ENCODE measurements around the gene MLH1.

The MLH1 gene

DNA sequence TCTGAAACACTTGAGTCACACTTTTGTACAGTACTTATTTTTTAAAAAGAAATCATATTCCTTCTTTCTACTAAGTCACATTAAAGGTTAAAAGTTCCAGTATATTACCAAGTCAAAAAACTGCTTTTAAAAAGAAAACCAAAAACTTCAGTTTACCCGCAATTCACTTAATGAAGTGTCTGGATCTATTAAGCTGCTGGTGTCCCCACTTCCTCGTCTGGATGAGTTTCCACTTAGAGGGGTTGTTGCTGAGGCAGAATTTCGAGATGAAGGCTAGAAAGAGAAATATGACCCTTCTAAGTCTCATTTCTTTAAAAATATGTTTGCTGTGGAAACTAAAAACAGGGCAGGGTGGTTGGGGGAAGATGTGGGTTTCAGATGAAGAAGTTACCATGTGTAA is 101.3 kb downstream of the MLH1 start:
- no peaks in the 10 kb centered on the region for H3K79me2 ChIP-seq (ENCODE audit: low read length)
- no peaks in the 10 kb centered on the region for H3F3A ChIP-seq (ENCODE audit: insufficient read depth, low read length)
- no peak for DNase-seq
- H3K4me1 ChIP-seq (ENCODE audit: low read length), result no peaks in the 10 kb centered on the region
- 0 out of 2 replicates have a peak, but pooled peaks cover 3% of the 10 kb centered on the region for H3K36me3 ChIP-seq (replicated peaks; ENCODE audit: insufficient read depth, low read length)
- no peaks in the 10 kb centered on the region for H3K27me3 ChIP-seq (replicated peaks; ENCODE audit: insufficient read depth, low read length)
- TF ChIP-seq EZH2 (optimal IDR thresholded peaks at IDR 0.05; ENCODE audit: low read depth, low read length), result no peak
- TF ChIP-seq, protein P1, sequence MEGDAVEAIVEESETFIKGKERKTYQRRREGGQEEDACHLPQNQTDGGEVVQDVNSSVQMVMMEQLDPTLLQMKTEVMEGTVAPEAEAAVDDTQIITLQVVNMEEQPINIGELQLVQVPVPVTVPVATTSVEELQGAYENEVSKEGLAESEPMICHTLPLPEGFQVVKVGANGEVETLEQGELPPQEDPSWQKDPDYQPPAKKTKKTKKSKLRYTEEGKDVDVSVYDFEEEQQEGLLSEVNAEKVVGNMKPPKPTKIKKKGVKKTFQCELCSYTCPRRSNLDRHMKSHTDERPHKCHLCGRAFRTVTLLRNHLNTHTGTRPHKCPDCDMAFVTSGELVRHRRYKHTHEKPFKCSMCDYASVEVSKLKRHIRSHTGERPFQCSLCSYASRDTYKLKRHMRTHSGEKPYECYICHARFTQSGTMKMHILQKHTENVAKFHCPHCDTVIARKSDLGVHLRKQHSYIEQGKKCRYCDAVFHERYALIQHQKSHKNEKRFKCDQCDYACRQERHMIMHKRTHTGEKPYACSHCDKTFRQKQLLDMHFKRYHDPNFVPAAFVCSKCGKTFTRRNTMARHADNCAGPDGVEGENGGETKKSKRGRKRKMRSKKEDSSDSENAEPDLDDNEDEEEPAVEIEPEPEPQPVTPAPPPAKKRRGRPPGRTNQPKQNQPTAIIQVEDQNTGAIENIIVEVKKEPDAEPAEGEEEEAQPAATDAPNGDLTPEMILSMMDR (IDR thresholded peaks at IDR 0.05; ENCODE audit: low read length), result no peak
- TF ChIP-seq EZH2phosphoT487 (IDR thresholded peaks at IDR 0.05; ENCODE audit: low read length), result no peak
- no peak overlapping the region for H3K27ac ChIP-seq (ENCODE audit: low read length)
- H4K20me1 ChIP-seq (ENCODE audit: insufficient read depth, low read length), result no peaks in the 10 kb centered on the region
- no peak overlapping the region for H3K4me3 ChIP-seq (ENCODE audit: low read length)
- no peak overlapping the region for H3K4me2 ChIP-seq (ENCODE audit: low read depth, low read length)
- no peak overlapping the region for H3K9ac ChIP-seq (ENCODE audit: low read length)
- no peaks in the 10 kb centered on the region for H3K9me3 ChIP-seq (replicated peaks; ENCODE audit: insufficient read depth, low read length)
- no peak overlapping the region for H2AFZ ChIP-seq (ENCODE audit: low read length)
- H3K9me2 ChIP-seq (replicated peaks; ENCODE audit: insufficient read depth, low read length), result no peaks in the 10 kb centered on the region

DNA sequence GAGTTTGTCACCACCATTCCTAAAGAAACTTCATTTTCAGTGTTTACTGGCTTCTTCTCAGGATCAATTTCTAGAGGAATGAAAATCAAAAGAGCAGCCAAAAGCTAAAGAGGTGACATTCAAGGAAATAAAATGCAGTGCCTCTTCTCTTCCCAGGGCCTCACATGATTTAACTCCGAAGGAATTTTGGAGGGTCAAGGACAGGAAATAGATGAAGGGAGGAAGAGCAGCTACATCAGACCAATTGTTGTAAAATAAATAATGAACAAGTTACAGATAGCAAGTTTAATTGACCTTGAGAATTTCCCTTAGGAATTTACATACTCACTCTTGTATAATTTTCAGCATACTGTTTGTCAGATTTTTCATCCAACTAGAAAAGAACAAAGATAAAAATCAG is 103.0 kb downstream of the MLH1 start:
- H3F3A ChIP-seq (ENCODE audit: insufficient read depth, low read length), result no peaks in the 10 kb centered on the region
- TF ChIP-seq EZH2 (optimal IDR thresholded peaks at IDR 0.05; ENCODE audit: low read depth, low read length) (no peak), EZH2phosphoT487 (IDR thresholded peaks at IDR 0.05; ENCODE audit: low read length) (no peak)
- TF ChIP-seq, protein P1 (IDR thresholded peaks at IDR 0.05; ENCODE audit: low read length), result no peak
- no peak overlapping the region for H3K4me3 ChIP-seq (ENCODE audit: low read length)
- no peaks in the 10 kb centered on the region for H3K9me2 ChIP-seq (replicated peaks; ENCODE audit: insufficient read depth, low read length)
- no peak overlapping the region for H3K27ac ChIP-seq (ENCODE audit: low read length)
- H2AFZ ChIP-seq (ENCODE audit: low read length), result no peak overlapping the region
- no peak overlapping the region for H3K4me2 ChIP-seq (ENCODE audit: low read depth, low read length)
- H3K9ac ChIP-seq (ENCODE audit: low read length), result no peak overlapping the region
- H3K4me1 ChIP-seq (ENCODE audit: low read length), result no peaks in the 10 kb centered on the region
- no peaks in the 10 kb centered on the region for H3K79me2 ChIP-seq (ENCODE audit: low read length)
- no peak for DNase-seq
- H3K27me3 ChIP-seq (replicated peaks; ENCODE audit: insufficient read depth, low read length), result no peaks in the 10 kb centered on the region
- no peaks in the 10 kb centered on the region for H4K20me1 ChIP-seq (ENCODE audit: insufficient read depth, low read length)
- H3K36me3 ChIP-seq (replicated peaks; ENCODE audit: insufficient read depth, low read length), result 0 out of 2 replicates have a peak, but pooled peaks cover 3% of the 10 kb centered on the region
- no peaks in the 10 kb centered on the region for H3K9me3 ChIP-seq (replicated peaks; ENCODE audit: insufficient read depth, low read length)

- no peak for DNase-seq
- 0 out of 2 replicates have a peak, but pooled peaks cover 3% of the 10 kb centered on the region for H3K36me3 ChIP-seq (replicated peaks; ENCODE audit: insufficient read depth, low read length)
- no peak overlapping the region for H2AFZ ChIP-seq (ENCODE audit: low read length)
- H3K79me2 ChIP-seq (ENCODE audit: low read length), result no peaks in the 10 kb centered on the region
- no peak overlapping the region for H3K4me3 ChIP-seq (ENCODE audit: low read length)
- H3K4me1 ChIP-seq (ENCODE audit: low read length), result no peaks in the 10 kb centered on the region
- H3K9me3 ChIP-seq (replicated peaks; ENCODE audit: insufficient read depth, low read length), result no peaks in the 10 kb centered on the region
- H3K27ac ChIP-seq (ENCODE audit: low read length), result no peak overlapping the region
- H3K4me2 ChIP-seq (ENCODE audit: low read depth, low read length), result no peak overlapping the region
- no peaks in the 10 kb centered on the region for H3K9me2 ChIP-seq (replicated peaks; ENCODE audit: insufficient read depth, low read length)
- no peaks in the 10 kb centered on the region for H3F3A ChIP-seq (ENCODE audit: insufficient read depth, low read length)
- no peak overlapping the region for H3K9ac ChIP-seq (ENCODE audit: low read length)
- no peaks in the 10 kb centered on the region for H3K27me3 ChIP-seq (replicated peaks; ENCODE audit: insufficient read depth, low read length)
- no peak for TF ChIP-seq EZH2 (optimal IDR thresholded peaks at IDR 0.05; ENCODE audit: low read depth, low read length)
- TF ChIP-seq EZH2phosphoT487 (IDR thresholded peaks at IDR 0.05; ENCODE audit: low read length), result no peak
- TF ChIP-seq, protein P1 (IDR thresholded peaks at IDR 0.05; ENCODE audit: low read length), result no peak
- H4K20me1 ChIP-seq (ENCODE audit: insufficient read depth, low read length), result no peaks in the 10 kb centered on the region
These were observed 103.7 kb downstream of the MLH1 start for GRCh38 chr3:37096975-37097374.
